ENCODE measurements around the gene TPK1.

DNA sequence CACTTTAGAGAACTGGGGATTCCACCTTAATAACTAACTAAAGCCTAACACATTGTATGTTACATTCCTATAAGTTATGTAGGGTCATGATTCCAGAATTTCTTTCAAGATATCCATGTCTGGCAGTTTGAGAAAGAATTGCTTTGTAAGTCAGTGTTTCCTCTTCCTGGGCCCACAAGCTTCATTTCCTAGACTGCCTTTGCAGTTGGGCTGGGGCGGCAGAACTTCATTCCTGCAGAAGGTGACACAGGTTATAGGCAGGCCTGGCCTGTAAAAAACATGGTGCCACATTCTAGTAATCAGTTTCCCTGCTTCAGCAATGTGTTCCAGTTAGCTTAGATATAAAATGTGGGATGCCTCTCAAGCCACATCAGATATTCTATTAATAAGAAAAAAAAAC is 248.2 kb downstream of the TPK1 start:
- TF ChIP-seq, protein P1, sequence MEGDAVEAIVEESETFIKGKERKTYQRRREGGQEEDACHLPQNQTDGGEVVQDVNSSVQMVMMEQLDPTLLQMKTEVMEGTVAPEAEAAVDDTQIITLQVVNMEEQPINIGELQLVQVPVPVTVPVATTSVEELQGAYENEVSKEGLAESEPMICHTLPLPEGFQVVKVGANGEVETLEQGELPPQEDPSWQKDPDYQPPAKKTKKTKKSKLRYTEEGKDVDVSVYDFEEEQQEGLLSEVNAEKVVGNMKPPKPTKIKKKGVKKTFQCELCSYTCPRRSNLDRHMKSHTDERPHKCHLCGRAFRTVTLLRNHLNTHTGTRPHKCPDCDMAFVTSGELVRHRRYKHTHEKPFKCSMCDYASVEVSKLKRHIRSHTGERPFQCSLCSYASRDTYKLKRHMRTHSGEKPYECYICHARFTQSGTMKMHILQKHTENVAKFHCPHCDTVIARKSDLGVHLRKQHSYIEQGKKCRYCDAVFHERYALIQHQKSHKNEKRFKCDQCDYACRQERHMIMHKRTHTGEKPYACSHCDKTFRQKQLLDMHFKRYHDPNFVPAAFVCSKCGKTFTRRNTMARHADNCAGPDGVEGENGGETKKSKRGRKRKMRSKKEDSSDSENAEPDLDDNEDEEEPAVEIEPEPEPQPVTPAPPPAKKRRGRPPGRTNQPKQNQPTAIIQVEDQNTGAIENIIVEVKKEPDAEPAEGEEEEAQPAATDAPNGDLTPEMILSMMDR (IDR thresholded peaks at IDR 0.05): no peak
- TF ChIP-seq POLR2AphosphoS5 (IDR thresholded peaks at IDR 0.05) (no peak), EP300 (IDR thresholded peaks at IDR 0.05) (no peak), POLR2A (IDR thresholded peaks at IDR 0.05) (no peak)
